ENCODE data around the gene MAST2. TPM values are rescaled to one million over a fixed set of nuclear protein-coding genes. Genes with fewer than 3 reads are reported as not detected.

Gene MAST2
- total RNA-seq, 1 experiment from 2014 or later: 77.0 TPM

DNA sequence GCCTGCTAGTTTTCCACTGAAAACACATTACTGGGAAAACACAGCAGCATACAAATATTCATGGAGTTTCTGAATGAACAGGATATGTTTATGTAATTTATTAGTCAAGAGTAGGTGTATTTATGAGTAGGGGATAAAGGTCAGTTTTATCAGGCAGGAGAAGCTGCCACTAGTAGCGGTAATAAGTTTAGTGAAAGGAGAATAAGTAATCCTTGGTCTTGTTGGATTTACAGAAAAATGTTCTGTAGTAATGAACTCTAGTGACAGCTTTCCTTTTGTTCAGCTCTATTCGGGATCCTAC, 1.2 kb downstream of the MAST2 start:
- H3K4me1 ChIP-seq (ENCODE audit: control insufficient read depth, insufficient read depth, low read length): peaks cover 10% of the 10 kb centered on the region
- ChIA-PET CTCF (no interaction called here), POLR2A (interaction anchor here (0.5 to 0.7 kb wide), 3 partner anchors 8 to 111 kb away, joined by 3 to 6 read pairs (median 5); no protein-coding TSS in a partner anchor)
- no peak for TF ChIP-seq TCF7L2 (IDR thresholded peaks at IDR 0.05; ENCODE audit: low read depth, low read length)
- no peak for TF ChIP-seq POLR2AphosphoS5 (IDR thresholded peaks at IDR 0.05; ENCODE audit: low read depth, low read length)
- TF ChIP-seq CTCF (IDR thresholded peaks at IDR 0.05): no peak
- TF ChIP-seq, protein P1, sequence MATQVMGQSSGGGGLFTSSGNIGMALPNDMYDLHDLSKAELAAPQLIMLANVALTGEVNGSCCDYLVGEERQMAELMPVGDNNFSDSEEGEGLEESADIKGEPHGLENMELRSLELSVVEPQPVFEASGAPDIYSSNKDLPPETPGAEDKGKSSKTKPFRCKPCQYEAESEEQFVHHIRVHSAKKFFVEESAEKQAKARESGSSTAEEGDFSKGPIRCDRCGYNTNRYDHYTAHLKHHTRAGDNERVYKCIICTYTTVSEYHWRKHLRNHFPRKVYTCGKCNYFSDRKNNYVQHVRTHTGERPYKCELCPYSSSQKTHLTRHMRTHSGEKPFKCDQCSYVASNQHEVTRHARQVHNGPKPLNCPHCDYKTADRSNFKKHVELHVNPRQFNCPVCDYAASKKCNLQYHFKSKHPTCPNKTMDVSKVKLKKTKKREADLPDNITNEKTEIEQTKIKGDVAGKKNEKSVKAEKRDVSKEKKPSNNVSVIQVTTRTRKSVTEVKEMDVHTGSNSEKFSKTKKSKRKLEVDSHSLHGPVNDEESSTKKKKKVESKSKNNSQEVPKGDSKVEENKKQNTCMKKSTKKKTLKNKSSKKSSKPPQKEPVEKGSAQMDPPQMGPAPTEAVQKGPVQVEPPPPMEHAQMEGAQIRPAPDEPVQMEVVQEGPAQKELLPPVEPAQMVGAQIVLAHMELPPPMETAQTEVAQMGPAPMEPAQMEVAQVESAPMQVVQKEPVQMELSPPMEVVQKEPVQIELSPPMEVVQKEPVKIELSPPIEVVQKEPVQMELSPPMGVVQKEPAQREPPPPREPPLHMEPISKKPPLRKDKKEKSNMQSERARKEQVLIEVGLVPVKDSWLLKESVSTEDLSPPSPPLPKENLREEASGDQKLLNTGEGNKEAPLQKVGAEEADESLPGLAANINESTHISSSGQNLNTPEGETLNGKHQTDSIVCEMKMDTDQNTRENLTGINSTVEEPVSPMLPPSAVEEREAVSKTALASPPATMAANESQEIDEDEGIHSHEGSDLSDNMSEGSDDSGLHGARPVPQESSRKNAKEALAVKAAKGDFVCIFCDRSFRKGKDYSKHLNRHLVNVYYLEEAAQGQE (IDR thresholded peaks at IDR 0.05; ENCODE audit: insufficient read depth in 1 of 2, low read depth in 2 of 2, low read length in 1 of 2): no peak
- TF ChIP-seq SIN3A (IDR thresholded peaks at IDR 0.05; ENCODE audit: borderline replicate concordance, insufficient read depth, low read depth, low read length): no peak
- BruUV-seq (replicated peaks): no TSS peak
- DNase-seq (ENCODE audit: low read depth, low spot score) (no peak), ATAC-seq (no peak)
- H3K27ac ChIP-seq (ENCODE audit: low read length): peak overlapping the region; percentile 80
- 0 out of 2 replicates have a peak, but pooled peaks cover 3% of the 10 kb centered on the region for H3K36me3 ChIP-seq (ENCODE audit: control insufficient read depth, insufficient read depth, low read length)
- intact Hi-C loops (cut with micrococcal nuclease; ENCODE audit: unreplicated experiment) (no loop called here), in situ Hi-C loops (cut with HindIII; ENCODE audit: low pct_unique_long_range_greater_than_20kb, low sequenced_read_pairs) (no loop called here)
- H3K9me3 ChIP-seq (ENCODE audit: control insufficient read depth, insufficient read depth, low read depth, low read length): no peaks in the 10 kb centered on the region
- H3K27me3 ChIP-seq (ENCODE audit: control insufficient read depth, insufficient read depth, low read length): no peaks in the 10 kb centered on the region
- peak overlapping the region; percentile 72 to 75 for H3K4me3 ChIP-seq (ENCODE audit: low read depth in 2 of 2, low read length in 2 of 2)

- ChIA-PET POLR2A (interaction anchor here (0.7 kb wide), 1 partner anchor 29 kb away, joined by 4 read pairs; no protein-coding TSS in a partner anchor), CTCF (no interaction called here)
- Histone ChIP-seq H3K4me1 (ENCODE audit: control insufficient read depth, insufficient read depth, low read length) (peaks cover 10% of the 10 kb centered on the region), H3K27ac (ENCODE audit: low read length) (no peak overlapping the region), H3K36me3 (ENCODE audit: control insufficient read depth, insufficient read depth, low read length) (0 out of 2 replicates have a peak, but pooled peaks cover 3% of the 10 kb centered on the region), H3K27me3 (ENCODE audit: control insufficient read depth, insufficient read depth, low read length) (no peaks in the 10 kb centered on the region), H3K9me3 (ENCODE audit: control insufficient read depth, insufficient read depth, low read depth, low read length) (no peaks in the 10 kb centered on the region), H3K4me3 (ENCODE audit: low read depth in 2 of 2, low read length in 2 of 2) (no peak overlapping the region)
- intact Hi-C loops (cut with micrococcal nuclease; ENCODE audit: unreplicated experiment): no loop called here
- no TSS peak for BruUV-seq (replicated peaks)
- ATAC-seq (no peak), DNase-seq (ENCODE audit: low read depth, low spot score) (no peak)
- TF ChIP-seq POLR2AphosphoS5 (IDR thresholded peaks at IDR 0.05; ENCODE audit: low read depth, low read length) (no peak), TCF7L2 (IDR thresholded peaks at IDR 0.05; ENCODE audit: low read depth, low read length) (no peak), CTCF (IDR thresholded peaks at IDR 0.05) (no peak), SIN3A (IDR thresholded peaks at IDR 0.05; ENCODE audit: borderline replicate concordance, insufficient read depth, low read depth, low read length) (no peak)
- TF ChIP-seq, protein P1 (IDR thresholded peaks at IDR 0.05; ENCODE audit: insufficient read depth in 1 of 2, low read depth in 2 of 2, low read length in 1 of 2): no peak
- in situ Hi-C loops (cut with HindIII; ENCODE audit: low pct_unique_long_range_greater_than_20kb, low sequenced_read_pairs): no loop called here
These were observed 2.7 kb downstream of the MAST2 start for GRCh38 chr1:45806129-45806528.
